HEK293 (cell line): ENCODE data around the gene TFAM.

Source experiments
- CTCF ChIA-PET: fragments of 350-600 bp; formaldehyde crosslinking; extraction: SDS; loops from one replicate; lab custom pipeline; 2021; ENCODE audit warnings: antibody characterized with exemption; lab: Yijun Ruan, JAX
- POLR2A ChIA-PET: fragments of 300-600 bp; formaldehyde crosslinking; extraction: SDS; loops from one replicate; lab custom pipeline; 2020; ENCODE audit warnings: antibody characterized with exemption, inconsistent platforms; lab: Yijun Ruan, JAX
- H3K27ac ChIP-seq: fragments of 200-500 bp; sonication (Bioruptor generic); 2 replicates; pipeline ENCODE4 v1.5.1; 2014; ENCODE audit warnings: low read depth, low read length, control low read depth, inconsistent platforms; ENCODE audit errors: extremely low read depth
- H3K36me3 ChIP-seq, 2 experiments: fragments of 200-500 bp in 1 of 2; sonication (Bioruptor generic) in 1 of 2; 1 replicate in 1 of 2; 2 replicates in 1 of 2; pipeline ENCODE4 v1.5.1; 2014 to 2017; ENCODE audit warnings: inconsistent platforms in 2 of 2, low read length in 2 of 2; ENCODE audit not compliant: control insufficient read depth in 2 of 2, insufficient read depth in 1 of 2
- H3K4me1 ChIP-seq: fragments of 200-500 bp; sonication (Bioruptor generic); 2 replicates; pipeline ENCODE4 v1.5.1; 2014; ENCODE audit warnings: mild to moderate bottlenecking, low read length, inconsistent platforms; ENCODE audit not compliant: control insufficient read depth, insufficient read depth
- H3K4me3 ChIP-seq: 2 replicates; pipeline ENCODE4 v1.5.1; 2011; ENCODE audit warnings: low read depth, mild to moderate bottlenecking, control low read depth, low read length, moderate library complexity
- H3K9me3 ChIP-seq: fragments of 200-500 bp; sonication (Bioruptor generic); 2 replicates; pipeline ENCODE4 v1.5.1; 2014; ENCODE audit warnings: low read depth, low read length, inconsistent platforms; ENCODE audit not compliant: control insufficient read depth, insufficient read depth
- GFI1B ChIP-seq: fragments of 450-650 bp; formaldehyde crosslinking; IDR thresholded peaks from 2 replicates; pipeline ENCODE4 v1.5.1; 2016; ENCODE audit warnings: missing biosample characterization, missing genetic modification characterization
- GLI2 ChIP-seq: fragments of 450-650 bp; formaldehyde crosslinking; IDR thresholded peaks from 2 replicates; pipeline ENCODE4; 2017; ENCODE audit warnings: missing biosample characterization, missing genetic modification characterization, low read depth, borderline replicate concordance
- INSM2 ChIP-seq: fragments of 450-650 bp; formaldehyde crosslinking; IDR thresholded peaks from 2 replicates; pipeline ENCODE4 v1.5.1; 2016; ENCODE audit warnings: missing biosample characterization, missing genetic modification characterization
- KLF9 ChIP-seq: fragments of 450-650 bp; formaldehyde crosslinking; IDR thresholded peaks from 2 replicates; pipeline ENCODE4 v1.5.1; 2016; ENCODE audit warnings: missing biosample characterization, missing genetic modification characterization, low read depth
- OSR2 ChIP-seq: fragments of 450-650 bp; formaldehyde crosslinking; IDR thresholded peaks from 2 replicates; pipeline ENCODE4 v1.5.1; 2016; ENCODE audit warnings: missing biosample characterization, missing genetic modification characterization
- OVOL3 ChIP-seq: fragments of 450-650 bp; formaldehyde crosslinking; IDR thresholded peaks from 2 replicates; pipeline ENCODE4 v1.5.1; 2016; ENCODE audit warnings: missing biosample characterization, missing genetic modification characterization
- PRDM1 ChIP-seq: fragments of 450-650 bp; formaldehyde crosslinking; IDR thresholded peaks from 2 replicates; pipeline ENCODE4; 2016; ENCODE audit warnings: missing biosample characterization, missing genetic modification characterization
- WT1 ChIP-seq: fragments of 450-650 bp; formaldehyde crosslinking; IDR thresholded peaks from 2 replicates; pipeline ENCODE4 v1.5.1; 2016; ENCODE audit warnings: missing biosample characterization, missing genetic modification characterization
- YY2 ChIP-seq: fragments of 450-650 bp; formaldehyde crosslinking; IDR thresholded peaks from 2 replicates; pipeline ENCODE4 v1.5.1; 2016; ENCODE audit warnings: missing biosample characterization, missing genetic modification characterization
- ZEB2 ChIP-seq: fragments of 450-650 bp; formaldehyde crosslinking; IDR thresholded peaks from 2 replicates; pipeline ENCODE4 v1.5.1; 2016; ENCODE audit warnings: missing biosample characterization, missing genetic modification characterization
- ZNF157 ChIP-seq: fragments of 450-650 bp; formaldehyde crosslinking; IDR thresholded peaks from 2 replicates; pipeline ENCODE4 v1.5.1; 2016; ENCODE audit warnings: missing biosample characterization, missing genetic modification characterization
- ZNF174 ChIP-seq: fragments of 450-650 bp; formaldehyde crosslinking; IDR thresholded peaks from 2 replicates; pipeline ENCODE4 v1.5.0; 2017; ENCODE audit warnings: missing biosample characterization, mild to moderate bottlenecking, missing genetic modification characterization
- ZNF221 ChIP-seq: fragments of 450-650 bp; formaldehyde crosslinking; IDR thresholded peaks from 2 replicates; pipeline ENCODE4 v1.5.1; 2017; ENCODE audit warnings: missing biosample characterization, missing genetic modification characterization, borderline replicate concordance
- ZNF24 ChIP-seq: fragments of 450-650 bp; formaldehyde crosslinking; IDR thresholded peaks from 2 replicates; pipeline ENCODE4 v1.5.1; 2016; ENCODE audit warnings: missing biosample characterization, missing genetic modification characterization
- ZNF266 ChIP-seq: fragments of 450-650 bp; formaldehyde crosslinking; IDR thresholded peaks from 2 replicates; pipeline ENCODE4 v1.5.1; 2016; ENCODE audit warnings: missing biosample characterization, missing genetic modification characterization, low read depth
- ZNF324 ChIP-seq: fragments of 450-650 bp; formaldehyde crosslinking; IDR thresholded peaks from 2 replicates; pipeline ENCODE4 v1.5.1; 2016; ENCODE audit warnings: missing biosample characterization, missing genetic modification characterization
- ZNF473 ChIP-seq: fragments of 450-650 bp; formaldehyde crosslinking; IDR thresholded peaks from 2 replicates; pipeline ENCODE4 v1.5.1; 2017; ENCODE audit warnings: missing biosample characterization, missing genetic modification characterization
- ZNF48 ChIP-seq: fragments of 450-650 bp; formaldehyde crosslinking; IDR thresholded peaks from 2 replicates; pipeline ENCODE4 v1.5.1; 2016; ENCODE audit warnings: missing biosample characterization, missing genetic modification characterization
- ZNF510 ChIP-seq: fragments of 450-650 bp; formaldehyde crosslinking; IDR thresholded peaks from 2 replicates; pipeline ENCODE4 v1.5.1; 2018; ENCODE audit warnings: mild to moderate bottlenecking, missing genetic modification characterization, missing biosample characterization; ENCODE audit not compliant: insufficient replicate concordance
- ZNF513 ChIP-seq: fragments of 450-650 bp; IDR thresholded peaks from 2 replicates; pipeline ENCODE4 v1.5.1; 2018; ENCODE audit warnings: missing biosample characterization, missing genetic modification characterization
- ZNF629 ChIP-seq: fragments of 450-650 bp; formaldehyde crosslinking; IDR thresholded peaks from 2 replicates; pipeline ENCODE4 v1.5.1; 2017; ENCODE audit warnings: missing biosample characterization, missing genetic modification characterization
- ZNF654 ChIP-seq: fragments of 450-650 bp; formaldehyde crosslinking; IDR thresholded peaks from 2 replicates; pipeline ENCODE4 v1.5.1; 2016; ENCODE audit warnings: low read depth, missing biosample characterization, missing genetic modification characterization
- ZNF658 ChIP-seq: fragments of 450-650 bp; formaldehyde crosslinking; IDR thresholded peaks from 2 replicates; pipeline ENCODE4; 2016; ENCODE audit warnings: missing biosample characterization, missing genetic modification characterization
- ZNF701 ChIP-seq: fragments of 450-650 bp; formaldehyde crosslinking; IDR thresholded peaks from 2 replicates; pipeline ENCODE4 v1.5.1; 2016; ENCODE audit warnings: missing biosample characterization, missing genetic modification characterization
- ZNF76 ChIP-seq: fragments of 450-650 bp; formaldehyde crosslinking; IDR thresholded peaks from 2 replicates; pipeline ENCODE4; 2016; ENCODE audit warnings: low read depth, missing biosample characterization, missing genetic modification characterization, borderline replicate concordance
- ZNF777 ChIP-seq: fragments of 450-650 bp; formaldehyde crosslinking; IDR thresholded peaks from 2 replicates; pipeline ENCODE4 v1.5.1; 2017; ENCODE audit warnings: missing biosample characterization, missing genetic modification characterization, borderline replicate concordance
- ZNF843 ChIP-seq: fragments of 450-650 bp; formaldehyde crosslinking; IDR thresholded peaks from 2 replicates; pipeline ENCODE4 v1.5.1; 2016; ENCODE audit warnings: missing biosample characterization, missing genetic modification characterization
- TF ChIP-seq, protein P1 (sequence below): fragments of 450-650 bp; formaldehyde crosslinking; IDR thresholded peaks from 2 replicates; pipeline ENCODE4 v1.5.1; 2016; ENCODE audit warnings: missing biosample characterization, missing genetic modification characterization, borderline replicate concordance
- TF ChIP-seq, protein P2 (sequence below): fragments of 450-650 bp; formaldehyde crosslinking; IDR thresholded peaks from 2 replicates; pipeline ENCODE4 v1.5.1; 2016; ENCODE audit warnings: missing biosample characterization, missing genetic modification characterization

The TFAM gene

GRCh38 chr10:58399410-58399809, 14.2 kb downstream of the TFAM start:
- Histone ChIP-seq H3K4me1 (peaks cover 4% of the 10 kb centered on the region; the same call in 1 of the 2 replicates), H3K4me3 (no peak overlapping the region), H3K27ac (no peak overlapping the region)
- CTCF ChIA-PET, result interaction anchor here (0.6 to 0.8 kb wide), 3 partner anchors 109 to 554 kb away, joined by 3 to 4 read pairs (median 4); no protein-coding TSS in a partner anchor
- TF ChIP-seq ZNF513 (tag by site-specific recombination) (no peak), ZNF157 (tag by site-specific recombination) (no peak), OSR2 (tag by site-specific recombination) (no peak), ZNF701 (tag by site-specific recombination) (no peak), WT1 (no peak), ZNF221 (no peak), KLF9 (no peak), ZNF174 (tag by site-specific recombination) (no peak), ZNF324 (tag by site-specific recombination) (no peak), OVOL3 (no peak)
- TF ChIP-seq, protein P1, sequence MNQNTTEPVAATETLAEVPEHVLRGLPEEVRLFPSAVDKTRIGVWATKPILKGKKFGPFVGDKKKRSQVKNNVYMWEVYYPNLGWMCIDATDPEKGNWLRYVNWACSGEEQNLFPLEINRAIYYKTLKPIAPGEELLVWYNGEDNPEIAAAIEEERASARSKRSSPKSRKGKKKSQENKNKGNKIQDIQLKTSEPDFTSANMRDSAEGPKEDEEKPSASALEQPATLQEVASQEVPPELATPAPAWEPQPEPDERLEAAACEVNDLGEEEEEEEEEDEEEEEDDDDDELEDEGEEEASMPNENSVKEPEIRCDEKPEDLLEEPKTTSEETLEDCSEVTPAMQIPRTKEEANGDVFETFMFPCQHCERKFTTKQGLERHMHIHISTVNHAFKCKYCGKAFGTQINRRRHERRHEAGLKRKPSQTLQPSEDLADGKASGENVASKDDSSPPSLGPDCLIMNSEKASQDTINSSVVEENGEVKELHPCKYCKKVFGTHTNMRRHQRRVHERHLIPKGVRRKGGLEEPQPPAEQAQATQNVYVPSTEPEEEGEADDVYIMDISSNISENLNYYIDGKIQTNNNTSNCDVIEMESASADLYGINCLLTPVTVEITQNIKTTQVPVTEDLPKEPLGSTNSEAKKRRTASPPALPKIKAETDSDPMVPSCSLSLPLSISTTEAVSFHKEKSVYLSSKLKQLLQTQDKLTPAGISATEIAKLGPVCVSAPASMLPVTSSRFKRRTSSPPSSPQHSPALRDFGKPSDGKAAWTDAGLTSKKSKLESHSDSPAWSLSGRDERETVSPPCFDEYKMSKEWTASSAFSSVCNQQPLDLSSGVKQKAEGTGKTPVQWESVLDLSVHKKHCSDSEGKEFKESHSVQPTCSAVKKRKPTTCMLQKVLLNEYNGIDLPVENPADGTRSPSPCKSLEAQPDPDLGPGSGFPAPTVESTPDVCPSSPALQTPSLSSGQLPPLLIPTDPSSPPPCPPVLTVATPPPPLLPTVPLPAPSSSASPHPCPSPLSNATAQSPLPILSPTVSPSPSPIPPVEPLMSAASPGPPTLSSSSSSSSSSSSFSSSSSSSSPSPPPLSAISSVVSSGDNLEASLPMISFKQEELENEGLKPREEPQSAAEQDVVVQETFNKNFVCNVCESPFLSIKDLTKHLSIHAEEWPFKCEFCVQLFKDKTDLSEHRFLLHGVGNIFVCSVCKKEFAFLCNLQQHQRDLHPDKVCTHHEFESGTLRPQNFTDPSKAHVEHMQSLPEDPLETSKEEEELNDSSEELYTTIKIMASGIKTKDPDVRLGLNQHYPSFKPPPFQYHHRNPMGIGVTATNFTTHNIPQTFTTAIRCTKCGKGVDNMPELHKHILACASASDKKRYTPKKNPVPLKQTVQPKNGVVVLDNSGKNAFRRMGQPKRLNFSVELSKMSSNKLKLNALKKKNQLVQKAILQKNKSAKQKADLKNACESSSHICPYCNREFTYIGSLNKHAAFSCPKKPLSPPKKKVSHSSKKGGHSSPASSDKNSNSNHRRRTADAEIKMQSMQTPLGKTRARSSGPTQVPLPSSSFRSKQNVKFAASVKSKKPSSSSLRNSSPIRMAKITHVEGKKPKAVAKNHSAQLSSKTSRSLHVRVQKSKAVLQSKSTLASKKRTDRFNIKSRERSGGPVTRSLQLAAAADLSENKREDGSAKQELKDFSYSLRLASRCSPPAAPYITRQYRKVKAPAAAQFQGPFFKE (tag by site-specific recombination), result no peak
- TF ChIP-seq, protein P2, sequence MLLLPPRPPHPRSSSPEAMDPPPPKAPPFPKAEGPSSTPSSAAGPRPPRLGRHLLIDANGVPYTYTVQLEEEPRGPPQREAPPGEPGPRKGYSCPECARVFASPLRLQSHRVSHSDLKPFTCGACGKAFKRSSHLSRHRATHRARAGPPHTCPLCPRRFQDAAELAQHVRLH, result no peak
- TF ChIP-seq, all 188 proteins: peak for 0
- Histone ChIP-seq H3K9me3 (no peaks in the 10 kb centered on the region), H3K36me3 (peaks cover 37 to 40% of the 10 kb centered on the region in 2 experiments)
- POLR2A ChIA-PET, result no interaction called here

- Histone ChIP-seq H3K36me3 (peaks cover 27 to 30% of the 10 kb centered on the region in 2 experiments), H3K27ac (no peak overlapping the region), H3K4me1 (peaks cover 4% of the 10 kb centered on the region; the same call in 1 of the 2 replicates), H3K9me3 (no peaks in the 10 kb centered on the region), H3K4me3 (no peak overlapping the region)
- POLR2A ChIA-PET, result no interaction called here
- CTCF ChIA-PET, result interaction anchor here (0.6 kb wide), 1 partner anchor 98 kb away, joined by 3 read pairs; no protein-coding TSS in a partner anchor
- TF ChIP-seq ZNF266 (tag by site-specific recombination) (no peak), ZNF654 (tag by site-specific recombination) (no peak), ZNF843 (tag by site-specific recombination) (peak; percentile 52; the same call in 1 of the 2 replicates), ZNF629 (tag by site-specific recombination) (no peak), GFI1B (tag by site-specific recombination) (peak; percentile 31; the same call in 1 of the 2 replicates), ZNF48 (tag by site-specific recombination) (no peak), ZNF24 (tag by site-specific recombination) (0 out of 2 replicates have a peak, but pooled peaks have one; percentile 46), YY2 (no peak), ZNF777 (no peak), GLI2 (no peak), ZNF658 (tag by site-specific recombination) (no peak), OSR2 (tag by site-specific recombination) (peak; percentile 90), ZNF473 (tag by site-specific recombination) (no peak), ZEB2 (tag by site-specific recombination) (peak; percentile 74), INSM2 (no peak), ZNF510 (tag by site-specific recombination) (no peak), PRDM1 (tag by site-specific recombination) (no peak), ZNF76 (no peak)
Observed at GRCh38 chr10:58400609-58401008, 15.4 kb downstream of the TFAM start.
